ENCODE data around the gene ISG20. TPM values are rescaled to one million over a fixed set of nuclear protein-coding genes. Genes with fewer than 3 reads are reported as not detected.
A peak's percentile ranks its signal among the peaks of the same experiment; 100 is the strongest.

ISG20 gene
- total and polyA plus RNA-seq, 2 of the 8 experiments (the other 6 are each of a cell fraction or from before 2014, with no cell fraction given): 2.9 to 5.2 TPM

DNA sequence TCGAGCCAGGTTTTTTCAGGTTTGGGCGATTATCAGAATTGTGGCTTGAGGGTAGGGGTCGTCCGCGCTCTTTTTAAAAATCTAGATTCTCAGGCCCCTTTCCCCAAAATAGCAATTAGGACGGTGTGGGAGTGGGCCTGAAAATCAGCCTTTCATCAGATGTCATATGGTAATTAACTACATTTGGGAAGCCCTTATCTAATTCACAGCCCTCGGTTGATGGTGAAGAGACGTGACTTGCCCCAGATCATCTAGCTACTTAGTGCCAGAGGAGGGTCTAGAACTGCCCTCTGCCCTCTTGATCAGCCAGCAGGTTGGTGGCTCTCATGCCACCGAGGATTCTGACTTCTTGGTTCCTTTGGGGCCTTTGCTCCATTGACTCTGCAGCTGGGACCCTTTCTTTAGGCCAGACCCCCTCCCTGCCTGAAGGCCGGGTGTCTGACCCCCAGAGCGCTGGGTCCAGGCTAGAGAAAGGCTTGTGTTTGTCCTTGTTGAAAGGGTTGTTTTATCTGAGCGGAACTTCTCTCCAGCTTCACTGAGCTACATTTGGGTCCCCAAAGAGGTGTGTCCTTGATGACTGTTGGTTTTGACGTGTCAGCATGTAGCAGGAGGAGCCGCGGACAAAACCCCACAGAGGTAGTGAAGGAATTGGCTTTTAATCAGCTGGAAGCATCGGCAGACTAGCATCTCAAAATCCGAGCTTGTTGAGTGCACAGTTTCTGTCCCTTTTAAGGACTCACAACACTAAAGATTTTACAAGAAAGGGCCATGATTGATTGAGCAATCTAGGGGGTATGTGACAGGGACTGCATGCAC is 16.8 kb upstream of the ISG20 start:
- Histone ChIP-seq H3K23ac (ENCODE audit: insufficient read length) (no peak overlapping the region), H3K14ac (ENCODE audit: insufficient read length) (peak overlapping the region; percentile 56), H2AK5ac (ENCODE audit: low read depth, low read length) (0 out of 2 replicates have a peak overlapping the region, but pooled peaks have one; percentile 77), H2BK15ac (ENCODE audit: low read length) (0 out of 2 replicates have a peak overlapping the region, but pooled peaks have one; percentile 40), H3K79me1 (ENCODE audit: low read depth, low read length) (peaks cover 7% of the 10 kb centered on the region; the same call in 1 of the 2 replicates), H2BK12ac (ENCODE audit: low read depth, low read length) (no peak overlapping the region), H3K4me3 (ENCODE audit: extremely low read depth in 1 of 4, insufficient read depth in 2 of 4, low read depth in 3 of 4, low read length in 4 of 4) (peak overlapping the region; percentile 81 to 99 (median 97)), H3K27ac (ENCODE audit: low read depth, low read length) (peak overlapping the region; percentile 92), H2BK20ac (ENCODE audit: low read length) (no peak overlapping the region), H4K8ac (ENCODE audit: extremely low read depth, insufficient read depth, low read length) (peak overlapping the region; percentile 94; the same call in 1 of the 2 replicates), H3K18ac (ENCODE audit: extremely low read depth, low read length) (peak overlapping the region; percentile 97), H3K4ac (replicated peaks; ENCODE audit: insufficient read length, low read depth, low read length) (peak overlapping the region; percentile 99), H3K9ac (replicated peaks in 1 of 4; ENCODE audit: extremely low read depth in 1 of 4, low read depth in 3 of 4, low read length in 3 of 4) (peak overlapping the region; percentile 92 to 95 (median 95)), H3K56ac (replicated peaks; ENCODE audit: insufficient read length, low read depth, low read length) (peak overlapping the region; percentile 88), H3K23me2 (ENCODE audit: low read depth, low read length) (peaks cover 19% of the 10 kb centered on the region), H4K20me1 (replicated peaks in 1 of 2; ENCODE audit: control insufficient read depth in 1 of 2, insufficient read depth in 2 of 2, low read length in 2 of 2) (peaks cover 38 to 40% of the 10 kb centered on the region in 2 experiments), H2BK120ac (replicated peaks; ENCODE audit: low read depth, low read length) (peak overlapping the region; percentile 76), H3K36me3 (ENCODE audit: control insufficient read depth in 2 of 4, insufficient read depth in 4 of 4, low read length in 3 of 4) (peaks cover 11 to 28% (median 19%) of the 10 kb centered on the region in 4 experiments), H3K27me3 (replicated peaks in 1 of 4; ENCODE audit: control insufficient read depth in 3 of 4, extremely low read depth in 1 of 4, insufficient read depth in 3 of 4, low read length in 3 of 4) (no peaks in the 10 kb centered on the region), H2AFZ (ENCODE audit: low read length) (no peak overlapping the region), H4K91ac (replicated peaks; ENCODE audit: insufficient read length, low read length) (peak overlapping the region; percentile 98), H3K4me2 (ENCODE audit: insufficient read depth in 1 of 2, low read depth in 2 of 2, low read length in 2 of 2) (peak overlapping the region; percentile 85 to 93), H2BK5ac (ENCODE audit: low read depth, low read length) (peak overlapping the region; percentile 99), H4K5ac (ENCODE audit: insufficient read length, low read depth, low read length) (peak overlapping the region; percentile 82), H3K79me2 (ENCODE audit: control insufficient read depth in 1 of 2, insufficient read depth in 2 of 2, low read length in 2 of 2) (peaks cover 50 to 58% of the 10 kb centered on the region in 2 experiments), H3K4me1 (replicated peaks in 1 of 4; ENCODE audit: control insufficient read depth in 3 of 4, insufficient read depth in 4 of 4, low read length in 3 of 4) (peaks cover 14 to 27% (median 16%) of the 10 kb centered on the region in 4 experiments), H3K9me3 (ENCODE audit: insufficient read depth in 2 of 2, low read depth in 1 of 2, low read length in 1 of 2) (no peaks in the 10 kb centered on the region)
- 4% methylated on average over 17 of the region's 17 CpGs; no CpG with 5 or more reads in 1 of the 2 experiments for WGBS, 2 experiments (ENCODE audit: extremely low coverage in 1 of 2, insufficient coverage in 1 of 2, insufficient read length in 1 of 2, insufficient replicate concordance in 2 of 2, low coverage in 1 of 2, low lambda C conversion rate in 2 of 2, missing lambda C conversion rate in 1 of 2)
- ChIA-PET CTCF (ENCODE audit: partially characterized antibody) (interaction anchor here (1.1 to 1.5 kb wide), 3 partner anchors 11 to 172 kb away, joined by 3 to 4 read pairs (median 3); partner anchors contain the start of gene MRPS11), POLR2A (ENCODE audit: partially characterized antibody) (interaction anchor here (0.8 to 4.5 kb wide), 11 partner anchors 9 to 154 kb away, joined by 3 to 38 read pairs (median 6); partner anchors contain the start of genes ISG20 and MRPS11)
- no peak for DNase-seq (ENCODE audit: low read depth in 1 of 2, low spot score in 2 of 2)
- no peak for FAIRE-seq
- TF ChIP-seq POLR2AphosphoS5 (IDR thresholded peaks at IDR 0.05; ENCODE audit: low read depth, low read length) (0 out of 2 replicates have a peak, but pooled peaks have one; percentile 8), RNF2 (IDR thresholded peaks at IDR 0.05; ENCODE audit: borderline replicate concordance, low read depth, low read length, missing control alignments, poor library complexity, severe bottlenecking) (no peak), PHF8 (conservative IDR thresholded peaks at IDR 0.05; ENCODE audit: low read depth, low read length) (no peak), CBX5 (IDR thresholded peaks at IDR 0.05; ENCODE audit: low read depth, low read length) (no peak), SP4 (IDR thresholded peaks at IDR 0.05; ENCODE audit: low read length) (no peak), SP1 (IDR thresholded peaks at IDR 0.05; ENCODE audit: low read depth, low read length) (no peak), SIX5 (IDR thresholded peaks at IDR 0.05; ENCODE audit: low read depth, low read length) (no peak), CEBPB (IDR thresholded peaks at IDR 0.05; ENCODE audit: low read depth, low read length) (peak; percentile 58)
